ENCODE data around the gene CEMIP. TPM values are rescaled to one million over a fixed set of nuclear protein-coding genes. Genes with fewer than 3 reads are reported as not detected.

The CEMIP gene
- total RNA-seq, 4 donors from 2014 or later = 0.11 to 2.0 (median 0.98) TPM

GRCh38 chr15:80785811-80786354, 6.7 kb downstream of the CEMIP start:
- Histone ChIP-seq H3K36me3 (no peaks in the 10 kb centered on the region), H3K9me3 (no peaks in the 10 kb centered on the region), H3K27ac (no peak overlapping the region), H3K4me3 (replicated peaks in 1 of 3) (no peak overlapping the region), H3K4me1 (no peaks in the 10 kb centered on the region), H3K27me3 (no peaks in the 10 kb centered on the region)
- TF ChIP-seq POLR2A (IDR thresholded peaks at IDR 0.05) = no peak
- no peak for TF ChIP-seq CTCF (IDR thresholded peaks at IDR 0.05)
- no peak for DNase-seq
- intact Hi-C loops (cut with DNase I) = no loop called here
- 91 to 96% methylated on average over 5 of the region's 5 CpGs for WGBS, 2 donors

- Histone ChIP-seq H3K27me3 (no peaks in the 10 kb centered on the region), H3K9me3 (no peaks in the 10 kb centered on the region), H3K4me3 (replicated peaks in 1 of 3) (no peak overlapping the region), H3K27ac (no peak overlapping the region), H3K4me1 (no peaks in the 10 kb centered on the region), H3K36me3 (no peaks in the 10 kb centered on the region)
- DNase-seq = no peak
- intact Hi-C loops (cut with DNase I) = no loop called here
- TF ChIP-seq CTCF (IDR thresholded peaks at IDR 0.05) (no peak), POLR2A (IDR thresholded peaks at IDR 0.05) (no peak)
- WGBS, 2 donors = 86 to 95% methylated on average over 3 of the region's 3 CpGs
These were observed 8.1 kb downstream of the CEMIP start for GRCh38 chr15:80787316-80787715.

GRCh38 chr15:80788536-80788935, 9.4 kb downstream of the CEMIP start:
- no peak overlapping the region for H3K4me3 ChIP-seq (replicated peaks in 1 of 3)
- no peaks in the 10 kb centered on the region for H3K36me3 ChIP-seq
- TF ChIP-seq CTCF (IDR thresholded peaks at IDR 0.05) (no peak), POLR2A (IDR thresholded peaks at IDR 0.05) (no peak)
- H3K27me3 ChIP-seq = no peaks in the 10 kb centered on the region
- H3K9me3 ChIP-seq = no peaks in the 10 kb centered on the region
- H3K27ac ChIP-seq = no peak overlapping the region
- intact Hi-C loops (cut with DNase I) = no loop called here
- DNase-seq = no peak
- WGBS, 2 donors = 72% methylated on average over 6 of the region's 6 CpGs
- no peaks in the 10 kb centered on the region for H3K4me1 ChIP-seq

GRCh38 chr15:80789296-80789695, 10.1 kb downstream of the CEMIP start:
- Histone ChIP-seq H3K4me1 (no peaks in the 10 kb centered on the region), H3K27me3 (no peaks in the 10 kb centered on the region), H3K4me3 (replicated peaks in 1 of 3) (no peak overlapping the region), H3K9me3 (no peaks in the 10 kb centered on the region), H3K27ac (no peak overlapping the region), H3K36me3 (no peaks in the 10 kb centered on the region)
- no peak for TF ChIP-seq POLR2A (IDR thresholded peaks at IDR 0.05)
- TF ChIP-seq CTCF (IDR thresholded peaks at IDR 0.05) = no peak
- 59 to 73% methylated on average over 5 of the region's 5 CpGs for WGBS, 2 donors
- no peak for DNase-seq
- intact Hi-C loops (cut with DNase I) = no loop called here

- TF ChIP-seq CTCF (IDR thresholded peaks at IDR 0.05) (no peak), POLR2A (IDR thresholded peaks at IDR 0.05) (no peak)
- Histone ChIP-seq H3K27me3 (no peaks in the 10 kb centered on the region), H3K4me3 (replicated peaks in 1 of 3) (no peak overlapping the region), H3K9me3 (no peaks in the 10 kb centered on the region), H3K27ac (no peak overlapping the region), H3K36me3 (no peaks in the 10 kb centered on the region), H3K4me1 (no peaks in the 10 kb centered on the region)
- DNase-seq = no peak
- WGBS, 2 donors = 58 to 70% methylated on average over 4 of the region's 4 CpGs
- intact Hi-C loops (cut with DNase I) = no loop called here
These were observed 10.6 kb downstream of the CEMIP start for GRCh38 chr15:80789796-80790195.
